Right lobe of liver (tissue), 4 donors: ENCODE results near the gene WDSUB1.

Source experiments
- POLR2A ChIP-seq: fragments of 450-650 bp; IDR thresholded peaks from one replicate; pipeline ENCODE4 v1.6.1; 2017; ENCODE audit warnings: antibody characterized with exemption, mild to moderate bottlenecking
- TF ChIP-seq, protein P1 (sequence below), 4 donors: fragments of 200-600 bp in 3 of 4; fragments of 450-650 bp in 1 of 4; IDR thresholded peaks; one replicate each; pipeline versions ENCODE4 v1.5.1 to v1.8.0; 2016 to 2022; ENCODE audit warnings: antibody characterized with exemption in 4 of 4, mild to moderate bottlenecking in 2 of 4
- donor health status: DM: no; HTN: no; CAD: no.
- donor health status: DM: no; HTN: no; CAD: no.
- donor health status: DM: no; HTN: yes; CAD: no.

DNA sequence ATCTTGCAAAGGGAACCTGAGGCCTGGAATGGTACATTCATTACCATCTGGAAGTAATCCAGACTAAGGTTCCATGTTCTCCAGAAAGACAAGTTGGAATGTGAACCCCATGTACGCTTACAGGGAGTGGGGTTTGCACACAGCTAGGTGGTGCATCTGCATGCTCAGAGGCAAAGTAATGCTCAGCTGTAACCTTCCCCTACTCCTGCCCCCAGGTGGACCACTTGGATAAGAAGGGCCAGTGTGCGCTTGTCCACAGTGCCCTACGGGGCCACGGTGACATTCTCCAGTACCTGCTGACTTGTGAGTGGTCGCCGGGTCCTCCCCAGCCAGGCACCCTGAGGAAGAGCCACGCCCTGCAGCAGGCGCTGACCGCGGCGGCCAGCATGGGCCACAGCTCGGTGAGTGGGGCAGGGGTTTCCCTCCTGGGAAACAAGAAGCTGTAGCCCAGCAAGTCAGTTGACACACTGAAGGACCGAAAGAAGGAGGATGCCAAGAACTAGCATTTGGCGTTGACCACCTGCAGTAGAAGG, 90.0 kb downstream of the WDSUB1 start:
- TF ChIP-seq, protein P1, sequence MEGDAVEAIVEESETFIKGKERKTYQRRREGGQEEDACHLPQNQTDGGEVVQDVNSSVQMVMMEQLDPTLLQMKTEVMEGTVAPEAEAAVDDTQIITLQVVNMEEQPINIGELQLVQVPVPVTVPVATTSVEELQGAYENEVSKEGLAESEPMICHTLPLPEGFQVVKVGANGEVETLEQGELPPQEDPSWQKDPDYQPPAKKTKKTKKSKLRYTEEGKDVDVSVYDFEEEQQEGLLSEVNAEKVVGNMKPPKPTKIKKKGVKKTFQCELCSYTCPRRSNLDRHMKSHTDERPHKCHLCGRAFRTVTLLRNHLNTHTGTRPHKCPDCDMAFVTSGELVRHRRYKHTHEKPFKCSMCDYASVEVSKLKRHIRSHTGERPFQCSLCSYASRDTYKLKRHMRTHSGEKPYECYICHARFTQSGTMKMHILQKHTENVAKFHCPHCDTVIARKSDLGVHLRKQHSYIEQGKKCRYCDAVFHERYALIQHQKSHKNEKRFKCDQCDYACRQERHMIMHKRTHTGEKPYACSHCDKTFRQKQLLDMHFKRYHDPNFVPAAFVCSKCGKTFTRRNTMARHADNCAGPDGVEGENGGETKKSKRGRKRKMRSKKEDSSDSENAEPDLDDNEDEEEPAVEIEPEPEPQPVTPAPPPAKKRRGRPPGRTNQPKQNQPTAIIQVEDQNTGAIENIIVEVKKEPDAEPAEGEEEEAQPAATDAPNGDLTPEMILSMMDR (IDR thresholded peaks at IDR 0.05): no peak
- TF ChIP-seq POLR2A: no peak
